K562 (cell line): ENCODE measurements around the gene AIFM3. TPM values are rescaled to one million over a fixed set of nuclear protein-coding genes. Genes with fewer than 3 reads are reported as not detected.

Experiments used
- ASH1L ChIP-seq: fragments of 450-650 bp; IDR thresholded peaks from 2 replicates; pipeline ENCODE4 v1.6.1; 2018; ENCODE audit warnings: borderline replicate concordance, mild to moderate bottlenecking, low read depth; ENCODE audit not compliant: partially characterized antibody
- CBFB ChIP-seq: sonication (generic); formaldehyde crosslinking; IDR thresholded peaks from 2 replicates; pipeline ENCODE4 v1.4.0; 2020; ENCODE audit warnings: mild to moderate bottlenecking, missing genetic modification reagents
- CCNT2 ChIP-seq: IDR thresholded peaks from 2 replicates; pipeline ENCODE4 v1.6.1; 2011; ENCODE audit warnings: borderline replicate concordance, low read depth, mild to moderate bottlenecking, moderate library complexity, mixed read lengths, low read length; ENCODE audit not compliant: insufficient read length; ENCODE audit errors: extremely low read depth
- GABPB2 ChIP-seq: fragments of 250-450 bp; sonication (Bioruptor Pico); conservative IDR thresholded peaks from 2 replicates; pipeline ENCODE4 v1.5.1; 2021; ENCODE audit warnings: mild to moderate bottlenecking
- KLF1 ChIP-seq: fragments of 450-650 bp; IDR thresholded peaks from 2 replicates; pipeline ENCODE4 v1.6.1; 2016; ENCODE audit warnings: missing genetic modification characterization, missing compliant biosample characterization
- NFRKB ChIP-seq: fragments of 450-650 bp; IDR thresholded peaks from 2 replicates; pipeline ENCODE4 v1.6.1; 2016; ENCODE audit warnings: low read depth
- NFXL1 ChIP-seq: fragments of 450-650 bp; formaldehyde crosslinking; IDR thresholded peaks from 2 replicates; pipeline ENCODE4 v1.4.0; 2021; ENCODE audit warnings: mild to moderate bottlenecking
- NR2C2 ChIP-seq, 2 experiments: fragments of 200-800 bp in 1 of 2; sonication (Bioruptor generic) in 1 of 2; sonication (generic) in 1 of 2; formaldehyde crosslinking in 1 of 2; IDR thresholded peaks; 2 replicates each; pipeline versions ENCODE4 v1.6.1 to v1.8.0; 2016 to 2022; ENCODE audit warnings: mild to moderate bottlenecking in 1 of 2, missing compliant biosample characterization in 1 of 2, missing genetic modification characterization in 1 of 2, missing genetic modification reagents in 1 of 2
- PCBP1 ChIP-seq: fragments of 200-400 bp; formaldehyde crosslinking; IDR thresholded peaks from 2 replicates; pipeline ENCODE4 v1.6.1; 2018; ENCODE audit warnings: mild to moderate bottlenecking, low read depth, low read length; ENCODE audit not compliant: poor library complexity, severe bottlenecking
- SMAD1 ChIP-seq: fragments of 150-350 bp; IDR thresholded peaks from 2 replicates; pipeline ENCODE4 v1.6.1; 2014; ENCODE audit warnings: low read length, low read depth; ENCODE audit not compliant: partially characterized antibody
- SRSF7 ChIP-seq: fragments of 200-400 bp; formaldehyde crosslinking; optimal IDR thresholded peaks from 2 replicates; pipeline ENCODE3; 2017; ENCODE audit warnings: mild to moderate bottlenecking, low read depth, low read length
- THRAP3 ChIP-seq: fragments of 450-650 bp; IDR thresholded peaks from 2 replicates; pipeline ENCODE4 v1.6.1; 2016; ENCODE audit warnings: mild to moderate bottlenecking, inconsistent platforms, borderline replicate concordance
- ZBTB7A ChIP-seq: IDR thresholded peaks from 2 replicates; pipeline ENCODE4 v1.6.1; 2011; ENCODE audit warnings: low read depth, mild to moderate bottlenecking, low read length, moderate library complexity, borderline replicate concordance; ENCODE audit not compliant: control insufficient read depth
- ZKSCAN1 ChIP-seq: fragments of 150-350 bp; IDR thresholded peaks from 2 replicates; pipeline ENCODE4 v1.6.1; 2016; ENCODE audit warnings: low read depth, low read length
- ZNF133 ChIP-seq: fragments of 250-450 bp; sonication (Bioruptor Pico); IDR thresholded peaks from 2 replicates; pipeline ENCODE4 v1.4.0; 2020; ENCODE audit warnings: mild to moderate bottlenecking
- polyA plus RNA-seq, 8 experiments: library from polyadenylated mRNA; depleted of rRNA in 4 of 8; stranded (reverse) in 5 of 8; unstranded in 3 of 8; fragments of >200 nt; fragmentation: Nextera tagmentation in 2 of 8; fragmentation: Illumina TruSeq in 1 of 8; extraction: Ambion mirVana in 2 of 8; extraction: Trizol in 1 of 8; gene quantifications; 2 replicates each; pipeline versions ENCODE4 v1.2.1 to v1.2.3, GENCODE V29; 2011 to 2014; ENCODE audit warnings: inconsistent platforms in 1 of 8, missing spikeins in 1 of 8
- total RNA-seq, 7 experiments: library from RNA; depleted of rRNA in 6 of 7; stranded (reverse); fragments of >200 nt in 6 of 7; fragmentation: Illumina TruSeq in 2 of 7; extraction: Trizol in 2 of 7; gene quantifications; 2 replicates each; pipeline versions ENCODE4 v1.2.1 to v1.2.3, GENCODE V29; 2011 to 2021; ENCODE audit warnings: low replicate concordance in 1 of 7
- TF ChIP-seq, protein P1 (sequence below): sonication (generic); formaldehyde crosslinking; IDR thresholded peaks from 2 replicates; pipeline ENCODE4 v1.9.0; 2022; ENCODE audit warnings: mild to moderate bottlenecking, missing genetic modification reagents
- TF ChIP-seq, protein P2 (sequence below): fragments of 450-650 bp; conservative IDR thresholded peaks from 2 replicates; pipeline ENCODE4 v1.6.1; 2016; ENCODE audit warnings: missing genetic modification characterization, low read depth, mild to moderate bottlenecking, missing compliant biosample characterization, moderate library complexity
- TF ChIP-seq, protein P3 (sequence below): fragments of 250-450 bp; sonication (Bioruptor Pico); IDR thresholded peaks from 2 replicates; pipeline ENCODE4 v1.5.0; 2021; ENCODE audit warnings: mild to moderate bottlenecking, borderline replicate concordance
- TF ChIP-seq, protein P4 (sequence below): fragments of 450-650 bp; formaldehyde crosslinking; IDR thresholded peaks from 2 replicates; pipeline ENCODE4 v1.4.0; 2022; ENCODE audit warnings: missing genetic modification characterization
- TF ChIP-seq, protein P5 (sequence below): sonication (generic); formaldehyde crosslinking; IDR thresholded peaks from 2 replicates; pipeline ENCODE4 v1.8.1; 2022; ENCODE audit warnings: missing genetic modification reagents

AIFM3 gene
- total and polyA plus RNA-seq, 9 of the 15 experiments (the other 6 are each of a cell fraction or from before 2014, with no cell fraction given) = 0.03 to 0.20 (median 0.07) TPM; not detected in 1

DNA sequence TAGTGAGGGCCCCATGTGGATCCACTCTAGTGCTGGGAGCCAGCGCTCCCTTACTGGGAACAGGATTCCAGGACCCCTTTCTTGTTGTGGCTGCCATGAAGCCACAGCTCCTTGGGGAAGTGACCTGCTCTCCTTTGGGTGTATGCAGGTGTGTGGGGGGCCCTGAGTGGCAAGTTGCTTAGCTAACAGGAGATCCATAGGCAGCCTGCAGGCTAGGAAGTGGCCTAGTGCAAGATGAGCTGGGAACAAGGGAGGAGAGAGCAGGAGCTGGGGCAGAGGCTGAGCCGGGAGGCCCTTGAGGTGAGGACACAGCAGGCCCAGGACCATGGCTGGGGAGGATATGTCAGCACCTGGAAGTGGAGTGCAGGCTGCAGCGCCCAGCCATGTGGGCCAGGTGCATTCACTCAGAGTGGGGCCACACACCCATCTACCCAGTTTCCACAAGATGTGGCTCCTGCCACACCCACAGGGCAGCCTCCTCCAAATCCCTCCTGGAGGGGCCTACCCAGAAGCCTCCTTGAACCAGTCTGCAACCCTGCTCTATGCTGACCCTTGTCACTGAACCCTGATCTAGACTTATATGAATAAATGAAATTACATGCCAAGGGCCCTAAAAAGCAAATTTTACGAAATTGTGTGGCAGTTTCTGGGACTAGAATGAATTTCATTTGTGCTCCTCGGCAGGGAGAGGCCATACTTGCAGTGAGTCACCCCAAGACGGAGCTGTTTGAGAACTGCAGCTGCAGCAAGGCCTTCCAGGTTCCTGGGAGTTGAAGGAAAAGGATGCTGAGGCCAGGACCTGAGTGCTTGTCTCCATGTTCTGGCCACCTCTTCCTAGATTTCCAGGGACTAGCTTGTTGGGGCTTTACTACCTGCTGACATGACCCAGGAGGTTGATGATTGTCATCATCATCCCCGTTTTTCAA, 31.6 kb downstream of the AIFM3 start (continued):
- TF ChIP-seq ZBTB7A (no peak), KLF1 (tag) (peak; percentile 10; the same call in 1 of the 2 replicates), NFXL1 (no peak), CCNT2 (no peak), ASH1L (no peak), NR2C2 (CRISPR knock-in tag; IDR thresholded peaks at IDR 0.05) (no peak), NR2C2 (tag; IDR thresholded peaks at IDR 0.05) (no peak), PCBP1 (no peak), THRAP3 (no peak), GABPB2 (CRISPR knock-in tag) (0 out of 2 replicates have a peak, but pooled peaks have one; percentile 13), CBFB (no peak), NFRKB (no peak), ZKSCAN1 (no peak), SRSF7 (no peak), ZNF133 (no peak), SMAD1 (peak; percentile 59)
- TF ChIP-seq, protein P1, sequence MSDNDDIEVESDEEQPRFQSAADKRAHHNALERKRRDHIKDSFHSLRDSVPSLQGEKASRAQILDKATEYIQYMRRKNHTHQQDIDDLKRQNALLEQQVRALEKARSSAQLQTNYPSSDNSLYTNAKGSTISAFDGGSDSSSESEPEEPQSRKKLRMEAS (CRISPR knock-in tag) = no peak
- TF ChIP-seq, protein P2, sequence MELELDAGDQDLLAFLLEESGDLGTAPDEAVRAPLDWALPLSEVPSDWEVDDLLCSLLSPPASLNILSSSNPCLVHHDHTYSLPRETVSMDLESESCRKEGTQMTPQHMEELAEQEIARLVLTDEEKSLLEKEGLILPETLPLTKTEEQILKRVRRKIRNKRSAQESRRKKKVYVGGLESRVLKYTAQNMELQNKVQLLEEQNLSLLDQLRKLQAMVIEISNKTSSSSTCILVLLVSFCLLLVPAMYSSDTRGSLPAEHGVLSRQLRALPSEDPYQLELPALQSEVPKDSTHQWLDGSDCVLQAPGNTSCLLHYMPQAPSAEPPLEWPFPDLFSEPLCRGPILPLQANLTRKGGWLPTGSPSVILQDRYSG = no peak
- TF ChIP-seq, protein P3, sequence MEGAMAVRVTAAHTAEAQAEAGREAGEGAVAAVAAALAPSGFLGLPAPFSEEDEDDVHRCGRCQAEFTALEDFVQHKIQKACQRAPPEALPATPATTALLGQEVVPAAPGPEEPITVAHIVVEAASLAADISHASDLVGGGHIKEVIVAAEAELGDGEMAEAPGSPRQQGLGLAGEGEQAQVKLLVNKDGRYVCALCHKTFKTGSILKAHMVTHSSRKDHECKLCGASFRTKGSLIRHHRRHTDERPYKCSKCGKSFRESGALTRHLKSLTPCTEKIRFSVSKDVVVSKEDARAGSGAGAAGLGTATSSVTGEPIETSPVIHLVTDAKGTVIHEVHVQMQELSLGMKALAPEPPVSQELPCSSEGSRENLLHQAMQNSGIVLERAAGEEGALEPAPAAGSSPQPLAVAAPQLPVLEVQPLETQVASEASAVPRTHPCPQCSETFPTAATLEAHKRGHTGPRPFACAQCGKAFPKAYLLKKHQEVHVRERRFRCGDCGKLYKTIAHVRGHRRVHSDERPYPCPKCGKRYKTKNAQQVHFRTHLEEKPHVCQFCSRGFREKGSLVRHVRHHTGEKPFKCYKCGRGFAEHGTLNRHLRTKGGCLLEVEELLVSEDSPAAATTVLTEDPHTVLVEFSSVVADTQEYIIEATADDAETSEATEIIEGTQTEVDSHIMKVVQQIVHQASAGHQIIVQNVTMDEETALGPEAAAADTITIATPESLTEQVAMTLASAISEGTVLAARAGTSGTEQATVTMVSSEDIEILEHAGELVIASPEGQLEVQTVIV (CRISPR knock-in tag) = no peak
- TF ChIP-seq, protein P4, sequence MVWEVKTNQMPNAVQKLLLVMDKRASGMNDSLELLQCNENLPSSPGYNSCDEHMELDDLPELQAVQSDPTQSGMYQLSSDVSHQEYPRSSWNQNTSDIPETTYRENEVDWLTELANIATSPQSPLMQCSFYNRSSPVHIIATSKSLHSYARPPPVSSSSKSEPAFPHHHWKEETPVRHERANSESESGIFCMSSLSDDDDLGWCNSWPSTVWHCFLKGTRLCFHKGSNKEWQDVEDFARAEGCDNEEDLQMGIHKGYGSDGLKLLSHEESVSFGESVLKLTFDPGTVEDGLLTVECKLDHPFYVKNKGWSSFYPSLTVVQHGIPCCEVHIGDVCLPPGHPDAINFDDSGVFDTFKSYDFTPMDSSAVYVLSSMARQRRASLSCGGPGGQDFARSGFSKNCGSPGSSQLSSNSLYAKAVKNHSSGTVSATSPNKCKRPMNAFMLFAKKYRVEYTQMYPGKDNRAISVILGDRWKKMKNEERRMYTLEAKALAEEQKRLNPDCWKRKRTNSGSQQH (CRISPR knock-in tag) = peak; percentile 53; the same call in 1 of the 2 replicates
- TF ChIP-seq, protein P5, sequence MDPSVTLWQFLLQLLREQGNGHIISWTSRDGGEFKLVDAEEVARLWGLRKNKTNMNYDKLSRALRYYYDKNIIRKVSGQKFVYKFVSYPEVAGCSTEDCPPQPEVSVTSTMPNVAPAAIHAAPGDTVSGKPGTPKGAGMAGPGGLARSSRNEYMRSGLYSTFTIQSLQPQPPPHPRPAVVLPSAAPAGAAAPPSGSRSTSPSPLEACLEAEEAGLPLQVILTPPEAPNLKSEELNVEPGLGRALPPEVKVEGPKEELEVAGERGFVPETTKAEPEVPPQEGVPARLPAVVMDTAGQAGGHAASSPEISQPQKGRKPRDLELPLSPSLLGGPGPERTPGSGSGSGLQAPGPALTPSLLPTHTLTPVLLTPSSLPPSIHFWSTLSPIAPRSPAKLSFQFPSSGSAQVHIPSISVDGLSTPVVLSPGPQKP (CRISPR knock-in tag) = no peak
